Breast epithelium (tissue), 3 donors: ENCODE results near the gene RHBDD3.

ENCODE experiments used
- POLR2A ChIP-seq: fragments of 450-650 bp; IDR thresholded peaks from one replicate; pipeline ENCODE4 v1.6.1; 2016; ENCODE audit warnings: antibody characterized with exemption, mild to moderate bottlenecking, moderate library complexity
- TF ChIP-seq, protein P1 (sequence below), 3 donors: fragments of 450-650 bp; IDR thresholded peaks; one replicate each; pipeline ENCODE4 v1.5.1; 2016 to 2017; ENCODE audit warnings: antibody characterized with exemption in 3 of 3, mild to moderate bottlenecking in 3 of 3, moderate library complexity in 3 of 3

GRCh38 chr22:29243874-29244446 is 23.8 kb downstream of the RHBDD3 start:
- TF ChIP-seq POLR2A: no peak
- TF ChIP-seq, protein P1, sequence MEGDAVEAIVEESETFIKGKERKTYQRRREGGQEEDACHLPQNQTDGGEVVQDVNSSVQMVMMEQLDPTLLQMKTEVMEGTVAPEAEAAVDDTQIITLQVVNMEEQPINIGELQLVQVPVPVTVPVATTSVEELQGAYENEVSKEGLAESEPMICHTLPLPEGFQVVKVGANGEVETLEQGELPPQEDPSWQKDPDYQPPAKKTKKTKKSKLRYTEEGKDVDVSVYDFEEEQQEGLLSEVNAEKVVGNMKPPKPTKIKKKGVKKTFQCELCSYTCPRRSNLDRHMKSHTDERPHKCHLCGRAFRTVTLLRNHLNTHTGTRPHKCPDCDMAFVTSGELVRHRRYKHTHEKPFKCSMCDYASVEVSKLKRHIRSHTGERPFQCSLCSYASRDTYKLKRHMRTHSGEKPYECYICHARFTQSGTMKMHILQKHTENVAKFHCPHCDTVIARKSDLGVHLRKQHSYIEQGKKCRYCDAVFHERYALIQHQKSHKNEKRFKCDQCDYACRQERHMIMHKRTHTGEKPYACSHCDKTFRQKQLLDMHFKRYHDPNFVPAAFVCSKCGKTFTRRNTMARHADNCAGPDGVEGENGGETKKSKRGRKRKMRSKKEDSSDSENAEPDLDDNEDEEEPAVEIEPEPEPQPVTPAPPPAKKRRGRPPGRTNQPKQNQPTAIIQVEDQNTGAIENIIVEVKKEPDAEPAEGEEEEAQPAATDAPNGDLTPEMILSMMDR (IDR thresholded peaks at IDR 0.05): no peak
